ENCODE measurements around the gene IFI16.
"Not testable (repeated sequence)": the region's sequence is repeated elsewhere in the genome, so short reads cannot be mapped to it uniquely, and the experiment has no call there.

The IFI16 gene

GRCh38 chr1:159090286-159091179 lies 80.8 kb downstream of the IFI16 start:
- FAIRE-seq (no peak), DNase-seq (ENCODE audit: insufficient read length, low spot score) (no peak)

- DNase-seq (ENCODE audit: insufficient read length, low spot score): no peak
- FAIRE-seq: no peak
These were observed 81.5 kb downstream of the IFI16 start for GRCh38 chr1:159091180-159091560.

- FAIRE-seq (no peak), DNase-seq (ENCODE audit: insufficient read length, low spot score) (no peak)
These were observed 81.9 kb downstream of the IFI16 start for GRCh38 chr1:159091607-159092031.

GRCh38 chr1:159092036-159092760 lies 82.5 kb downstream of the IFI16 start:
- no peak for FAIRE-seq
- DNase-seq (ENCODE audit: insufficient read length, low spot score): no peak

- no peak for DNase-seq (ENCODE audit: insufficient read length, low spot score)
These were observed 88.9 kb downstream of the IFI16 start for GRCh38 chr1:159098596-159098995.

GRCh38 chr1:159100589-159100988 lies 90.9 kb downstream of the IFI16 start:
- DNase-seq (ENCODE audit: insufficient read length, low spot score) (no peak), FAIRE-seq (no peak)

More at GRCh38 chr1:159098596-159098995, 88.9 kb downstream of the IFI16 start:
- no peak for FAIRE-seq

GRCh38 chr1:159103021-159103420 lies 93.3 kb downstream of the IFI16 start:
- FAIRE-seq; DNase-seq (ENCODE audit: insufficient read length, low spot score): not testable (repeated sequence)

Measured in HTR-8/SVneo (cell line).